GM21723 (cell line): ENCODE measurements around the gene HAND2.

Experiments used
- ATAC-seq: cut with Tn5 transposase; IDR thresholded peaks from one replicate; pipeline ENCODE4 v1.9.1; 2021; ENCODE audit warnings: mild to moderate bottlenecking, moderate library complexity; ENCODE audit not compliant: unreplicated experiment

The HAND2 gene

DNA sequence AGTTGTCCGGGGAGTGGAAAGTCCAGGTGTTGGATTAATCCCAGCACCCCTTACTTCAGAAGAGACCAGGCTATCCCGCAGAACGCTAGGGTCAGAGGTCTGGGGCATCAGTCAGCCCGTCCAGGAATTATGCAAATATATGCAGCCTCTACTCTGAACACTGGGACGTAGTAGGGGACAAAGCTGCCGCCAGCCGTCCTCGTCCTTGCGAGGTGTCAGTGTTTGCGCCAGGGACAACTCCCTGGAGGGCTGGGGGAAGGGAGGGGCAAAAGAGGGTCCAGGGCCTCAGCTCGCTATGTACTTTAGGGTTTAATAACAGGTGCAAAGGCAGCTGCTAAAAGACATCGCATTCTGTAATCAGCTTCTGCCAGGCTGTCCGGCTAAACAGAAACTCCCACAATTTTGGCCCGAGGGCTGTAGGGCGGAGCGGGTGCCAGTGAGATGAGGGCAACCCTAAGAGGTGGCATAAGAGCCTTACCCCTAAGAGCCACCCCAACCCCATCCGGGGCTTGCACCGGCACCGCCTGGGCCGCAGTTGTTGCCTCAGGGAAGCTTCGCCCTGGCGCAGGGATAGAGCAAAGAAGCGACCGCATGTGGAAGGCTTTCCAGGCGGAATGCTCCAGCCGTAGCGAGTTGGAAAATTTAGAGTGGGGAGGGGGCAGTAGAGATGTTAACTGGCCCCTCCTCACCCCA, 8.4 kb downstream of the HAND2 start:
- ATAC-seq: no peak

DNA sequence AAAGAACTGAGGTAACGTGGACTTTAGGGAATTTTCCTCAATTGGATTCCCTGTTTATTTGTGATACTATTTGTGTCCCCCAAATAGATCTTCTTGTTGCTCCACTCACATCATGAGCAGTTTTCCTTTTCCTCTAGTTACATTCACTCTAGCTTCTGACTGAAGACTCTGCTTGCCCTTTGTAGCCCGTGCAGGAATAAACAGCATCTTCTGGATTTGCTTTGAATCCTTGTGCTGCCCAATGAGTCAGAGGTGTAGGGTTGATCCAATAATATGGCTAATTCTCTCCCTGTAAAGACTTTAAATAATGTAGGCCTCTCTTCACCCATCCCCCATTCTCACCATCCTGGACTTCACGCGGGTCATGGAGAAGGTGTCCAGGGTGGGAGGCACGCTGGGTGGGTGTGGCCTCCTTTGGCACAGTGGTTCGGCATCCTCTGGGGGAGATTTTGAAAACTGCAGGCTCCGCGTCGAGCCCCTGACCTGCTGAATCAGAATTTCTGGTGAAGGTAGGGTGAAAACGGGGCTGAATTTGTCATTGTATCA, 9.0 kb downstream of the HAND2 start:
- no peak for ATAC-seq

DNA sequence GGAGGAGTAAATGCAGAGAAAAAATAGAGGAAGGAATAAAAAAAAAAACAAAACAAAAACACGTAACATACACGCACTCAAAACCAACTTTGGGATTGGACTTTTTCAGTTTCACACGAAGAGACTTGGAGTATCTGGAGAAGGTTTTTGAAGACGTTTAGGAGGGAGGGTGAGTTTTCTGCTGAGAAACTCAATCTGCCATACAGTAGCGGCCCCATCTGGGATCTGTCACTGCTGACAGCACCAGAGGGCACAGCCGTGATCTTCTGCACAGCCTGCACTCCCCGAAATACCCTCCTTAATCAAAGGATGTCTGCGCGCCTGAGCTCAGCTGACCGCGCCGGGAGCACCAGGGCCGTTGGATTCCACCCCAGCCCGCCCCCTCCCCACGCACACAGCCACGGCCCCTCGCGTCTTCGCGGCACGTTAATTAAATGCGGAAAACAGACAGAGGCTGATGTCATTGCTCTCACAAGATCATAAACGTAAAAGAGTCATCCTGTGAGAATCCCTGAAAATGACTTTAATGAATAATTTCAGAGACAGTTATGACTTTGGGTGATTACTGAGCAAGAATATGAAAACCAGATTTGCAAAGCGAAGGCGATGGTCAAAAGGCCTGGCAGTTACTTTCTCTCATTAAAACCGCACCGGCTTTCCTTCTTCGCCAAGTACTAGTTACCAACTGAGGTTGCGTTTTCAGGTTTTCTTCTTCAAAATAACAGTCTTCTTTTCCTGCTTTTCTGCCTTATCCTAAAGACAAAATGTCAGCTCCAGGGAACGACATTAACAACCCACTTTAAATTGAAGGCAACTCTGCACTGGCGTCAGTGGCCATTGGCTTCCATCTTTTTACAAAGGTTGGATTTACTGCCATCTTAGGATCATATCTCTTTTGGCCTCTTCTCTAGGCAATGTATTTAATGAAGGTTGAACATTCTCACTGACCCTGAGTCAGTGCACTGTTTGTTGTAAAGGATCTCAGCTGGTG, 10.6 kb downstream of the HAND2 start:
- no peak for ATAC-seq

DNA sequence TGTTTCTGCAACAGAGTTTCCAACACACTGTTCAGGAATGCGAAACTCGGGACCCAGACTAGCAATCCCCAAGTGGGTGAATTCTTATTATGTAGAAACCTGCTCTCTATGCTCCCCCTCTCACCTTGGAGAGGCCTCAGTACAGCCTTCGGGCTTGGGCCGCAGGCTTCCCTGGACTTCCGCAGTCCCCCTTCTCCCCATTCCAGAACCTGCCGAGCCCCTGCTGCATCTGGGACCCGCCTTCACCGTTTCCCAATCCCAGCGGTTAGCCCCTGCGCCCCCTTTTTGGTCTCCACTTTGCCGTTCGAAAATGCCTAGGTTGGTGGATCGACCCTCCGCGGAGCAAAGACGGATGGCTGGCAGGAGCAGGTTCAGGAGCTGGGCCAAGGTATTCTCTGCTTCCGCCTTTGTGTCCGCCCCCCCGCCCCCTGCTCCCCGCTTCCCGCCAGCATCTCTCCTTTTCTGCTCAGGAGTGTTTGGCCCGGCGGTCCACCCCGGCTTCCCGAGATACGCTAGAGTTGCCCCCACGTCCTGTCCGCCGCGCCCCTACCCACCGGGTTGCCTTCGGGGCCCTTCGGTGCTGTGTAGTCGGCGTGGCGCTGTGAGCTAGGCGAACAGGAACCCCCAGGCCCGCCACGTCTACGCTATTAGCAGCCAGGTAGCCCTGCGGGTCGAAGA, 11.5 kb downstream of the HAND2 start:
- no peak for ATAC-seq

DNA sequence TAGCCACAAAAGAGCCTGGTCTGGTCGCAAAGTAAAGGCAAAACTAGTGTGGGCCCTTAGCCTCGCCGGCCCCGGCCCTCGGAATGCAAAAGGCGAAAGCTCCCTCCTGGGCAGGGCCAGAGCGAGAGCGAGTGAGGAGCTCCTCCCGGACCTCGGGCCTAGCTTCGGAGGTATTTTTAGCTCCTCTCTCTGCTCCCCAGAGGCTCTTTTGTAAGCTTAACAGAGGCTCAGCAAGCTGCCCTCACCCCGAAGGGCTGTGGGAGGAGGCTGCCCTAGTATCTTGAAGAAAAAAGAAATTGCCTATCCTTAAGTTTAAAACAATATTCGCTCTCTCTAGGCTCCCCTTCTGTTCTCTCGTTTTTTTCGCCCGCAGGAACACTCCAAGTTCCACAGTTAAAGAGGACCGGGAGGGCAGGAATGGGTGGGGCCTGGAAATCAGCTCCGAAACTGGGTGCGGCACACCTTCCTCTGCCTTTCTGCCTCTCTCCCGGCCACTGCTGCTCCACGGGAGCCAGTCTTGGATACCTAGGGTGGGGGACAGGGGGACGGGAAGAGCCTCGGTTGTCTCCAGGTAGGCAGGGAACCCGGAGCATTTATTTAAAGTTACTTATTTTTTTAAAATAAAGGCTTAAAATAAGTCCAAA, 12.1 kb downstream of the HAND2 start:
- ATAC-seq: no peak

DNA sequence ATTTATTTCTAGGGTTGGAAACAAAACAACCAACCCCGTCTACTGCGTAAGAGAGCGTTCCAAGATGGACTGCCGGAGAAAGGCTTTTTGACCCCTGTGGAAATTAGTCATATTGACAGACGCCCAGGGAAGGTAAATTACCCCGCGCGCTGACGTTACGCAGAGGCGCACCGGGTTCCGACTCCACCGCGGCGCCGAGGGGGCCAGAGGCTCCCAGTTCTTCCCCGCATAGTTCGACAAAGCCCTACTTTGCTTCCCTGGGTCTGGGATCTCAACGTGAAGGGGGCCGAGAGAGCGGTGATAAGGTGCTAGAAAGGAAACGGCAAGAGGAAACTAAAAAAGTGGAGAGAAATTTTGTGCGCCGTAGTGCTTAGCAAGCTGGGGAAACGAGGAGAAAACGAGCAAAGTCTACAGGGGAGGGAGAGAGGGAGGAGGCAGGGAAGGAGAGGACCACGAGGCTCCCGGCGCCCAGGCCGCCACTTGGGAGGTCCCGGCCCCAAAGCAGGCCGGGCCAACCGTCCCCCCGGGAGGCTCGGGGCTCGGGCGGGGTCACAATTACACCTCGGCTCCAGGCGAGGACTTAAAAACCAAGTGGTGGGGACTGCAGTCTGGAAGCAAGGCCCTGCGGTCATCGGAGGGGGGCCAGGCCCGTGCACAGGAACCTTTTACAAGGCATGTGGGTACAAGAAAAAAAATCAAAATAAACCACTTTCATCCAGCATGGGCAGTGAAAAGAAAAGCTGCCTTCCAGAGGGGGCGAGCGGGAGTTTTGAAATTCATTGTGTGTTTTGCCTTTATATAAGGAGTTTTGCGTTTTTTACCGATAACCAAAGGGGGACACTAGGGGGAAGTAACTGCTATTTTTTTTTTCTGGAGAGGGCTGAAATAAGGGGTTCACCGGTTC, 13.2 kb downstream of the HAND2 start:
- ATAC-seq: no peak

DNA sequence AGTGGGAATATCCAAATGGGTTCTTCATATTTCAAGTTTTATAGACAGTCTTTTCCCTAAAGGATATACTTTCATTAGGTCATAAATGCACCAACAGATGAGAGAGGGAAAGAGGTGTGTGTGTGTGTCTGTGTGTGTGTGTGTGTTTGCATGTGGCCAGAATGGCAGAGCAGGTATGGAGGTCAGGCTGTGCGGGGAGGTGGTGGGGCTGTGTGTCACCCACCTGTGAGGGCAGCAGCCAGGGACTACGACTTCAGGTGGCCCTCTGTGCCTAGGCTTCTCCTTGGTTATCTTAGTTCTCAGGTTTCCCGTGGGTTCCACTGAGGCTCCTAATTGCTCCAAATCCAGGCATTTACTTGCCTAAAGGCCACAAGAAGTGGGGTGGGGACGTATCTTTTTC, 14.6 kb downstream of the HAND2 start:
- ATAC-seq: no peak

DNA sequence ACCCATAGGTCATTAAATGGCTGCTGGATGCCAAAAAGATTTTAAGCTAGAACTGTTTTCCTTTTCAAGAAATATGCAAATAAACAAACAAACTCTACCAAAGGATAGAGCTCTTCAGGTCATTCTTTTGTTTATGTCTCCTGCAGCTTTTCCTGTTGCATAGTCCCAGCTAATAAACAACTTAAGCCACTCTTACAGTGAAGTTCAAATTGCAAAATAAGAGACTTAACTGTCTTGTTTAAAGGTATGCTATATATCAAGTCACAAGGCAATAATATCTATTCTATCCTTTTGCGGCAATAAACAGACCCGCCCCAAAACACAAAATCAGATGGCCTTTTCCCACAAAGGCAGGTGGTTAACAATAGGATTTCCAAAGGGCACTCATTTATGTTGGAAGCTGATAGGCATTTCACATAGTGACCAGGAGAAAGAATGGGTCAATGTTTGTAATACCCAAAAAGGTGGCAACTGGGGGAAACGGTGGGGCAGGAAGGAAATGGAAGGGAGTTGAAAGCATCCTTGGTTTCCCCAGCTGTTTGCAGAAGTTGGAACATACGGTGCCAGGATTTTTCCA, 15.3 kb downstream of the HAND2 start:
- no peak for ATAC-seq

DNA sequence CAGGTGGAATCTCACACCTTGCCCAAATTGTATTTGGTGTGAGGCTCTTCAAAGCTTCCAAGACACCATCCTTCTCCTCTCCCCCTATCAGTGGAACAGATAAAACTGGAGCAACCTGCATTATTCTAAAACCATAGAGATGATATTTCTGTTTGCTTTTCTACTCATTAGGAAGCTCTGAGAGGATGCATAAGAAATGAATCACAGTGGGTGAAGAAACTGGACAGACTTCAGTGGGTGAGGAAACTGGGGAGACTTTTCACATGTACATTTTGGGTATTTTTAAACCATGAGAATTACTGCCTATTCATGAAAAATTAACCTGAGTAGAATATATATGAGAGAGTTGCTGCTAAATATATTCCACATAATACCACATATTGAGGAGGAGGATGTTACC, 16.4 kb downstream of the HAND2 start:
- ATAC-seq: no peak

DNA sequence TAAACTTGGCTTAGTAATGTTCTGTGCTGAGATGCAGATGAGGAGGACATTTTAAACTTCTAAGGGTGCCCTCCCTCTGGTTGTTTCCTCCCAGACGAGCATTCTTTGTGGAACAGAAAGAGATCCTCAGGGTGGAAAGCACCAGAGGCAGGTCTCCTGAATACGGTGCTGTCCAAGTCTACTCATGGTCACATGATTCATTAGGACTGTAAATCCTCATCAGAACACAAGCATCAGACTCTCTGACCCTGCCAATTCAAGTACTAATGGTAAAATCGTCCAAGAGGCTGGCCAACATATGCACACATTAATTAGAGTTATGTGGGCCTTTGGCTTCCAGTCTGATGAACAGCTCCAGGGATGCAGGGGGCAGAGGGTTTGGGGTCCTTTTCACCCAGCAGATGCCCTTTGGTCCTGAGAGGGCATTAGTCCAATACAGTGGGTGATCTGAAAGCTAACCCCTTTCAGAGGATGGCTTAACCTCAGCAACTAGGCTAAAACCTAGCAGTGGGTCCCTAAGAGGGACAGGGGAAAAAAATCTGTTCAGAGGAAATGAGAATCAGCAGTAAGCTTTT, 18.2 kb downstream of the HAND2 start:
- ATAC-seq: no peak

DNA sequence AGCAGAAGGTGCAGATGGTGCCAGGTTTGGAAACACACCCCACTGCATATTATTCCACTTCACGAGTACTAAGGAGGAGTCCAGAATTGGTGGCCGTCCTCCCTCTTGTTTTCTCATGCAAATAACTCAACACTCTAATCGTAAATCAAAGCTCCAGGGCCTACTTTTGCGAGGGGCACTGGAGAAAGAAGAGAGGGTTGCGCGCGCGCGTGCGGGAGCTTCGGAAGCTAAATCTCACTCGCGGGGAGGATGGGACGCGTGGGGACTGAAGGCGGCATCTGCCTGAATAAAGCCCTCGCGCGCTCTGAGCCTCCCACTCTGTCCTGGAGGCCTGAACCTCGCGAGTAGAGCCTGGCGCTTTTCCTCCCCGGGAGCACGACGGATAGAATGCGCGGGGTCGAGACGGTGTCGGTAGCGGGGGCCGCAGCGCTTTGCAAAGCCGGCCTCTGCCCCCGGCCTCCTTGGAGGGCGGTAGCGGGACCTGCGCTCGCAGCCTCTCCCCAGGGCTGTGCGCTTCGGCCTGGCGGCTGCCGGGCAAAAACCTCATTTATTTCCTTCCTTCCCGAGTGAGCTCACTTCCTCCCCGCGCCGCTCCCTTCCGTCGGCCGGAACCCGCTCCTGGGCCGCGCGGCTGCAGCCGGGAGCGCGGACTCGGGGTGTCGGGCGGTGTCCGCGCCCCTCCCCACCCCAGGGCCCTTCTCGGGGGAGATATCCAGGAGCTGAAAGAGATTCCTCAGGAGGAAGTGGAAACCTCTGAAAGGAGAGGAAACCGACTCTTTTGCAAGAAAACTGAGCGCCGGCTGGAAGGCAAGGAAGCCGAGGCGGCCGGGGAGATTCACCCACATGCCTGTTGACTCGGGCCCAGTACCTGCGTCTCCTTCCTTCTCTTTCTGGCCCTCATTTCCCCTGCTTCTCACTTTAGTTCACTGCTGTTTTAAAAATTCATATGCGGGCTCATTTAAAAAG, 20.7 kb downstream of the HAND2 start:
- ATAC-seq: no peak

DNA sequence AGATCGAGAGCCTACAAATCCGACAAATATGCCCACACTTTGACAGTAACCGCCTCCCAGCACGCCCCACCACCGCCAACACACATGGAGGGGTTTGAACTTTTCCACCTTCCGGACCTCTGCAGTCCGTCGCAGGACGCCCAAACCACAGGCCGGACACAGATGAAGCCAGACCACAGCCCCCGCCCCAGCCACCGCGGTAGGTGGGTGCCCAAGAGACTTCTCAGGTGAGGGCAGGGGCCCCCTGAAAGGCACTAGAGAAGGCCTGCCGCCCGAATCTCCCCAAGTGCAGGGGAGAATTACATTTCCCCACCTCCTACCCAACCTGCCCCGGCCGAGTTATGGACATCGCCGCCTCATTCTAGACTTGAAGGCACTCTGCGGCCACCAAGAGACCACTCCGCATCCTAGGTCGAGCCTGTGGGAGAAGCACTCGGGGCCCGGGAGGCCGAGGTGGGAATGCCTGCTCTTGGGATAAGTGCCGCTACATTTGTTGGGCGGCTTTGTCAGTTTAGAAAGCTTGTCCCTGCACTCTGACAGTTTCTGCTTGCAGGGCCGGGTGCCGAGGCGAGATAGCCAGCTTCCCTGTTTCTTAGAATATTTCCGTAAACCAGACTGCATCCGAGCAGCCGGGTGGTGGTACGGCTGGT, 21.5 kb downstream of the HAND2 start:
- ATAC-seq: no peak

DNA sequence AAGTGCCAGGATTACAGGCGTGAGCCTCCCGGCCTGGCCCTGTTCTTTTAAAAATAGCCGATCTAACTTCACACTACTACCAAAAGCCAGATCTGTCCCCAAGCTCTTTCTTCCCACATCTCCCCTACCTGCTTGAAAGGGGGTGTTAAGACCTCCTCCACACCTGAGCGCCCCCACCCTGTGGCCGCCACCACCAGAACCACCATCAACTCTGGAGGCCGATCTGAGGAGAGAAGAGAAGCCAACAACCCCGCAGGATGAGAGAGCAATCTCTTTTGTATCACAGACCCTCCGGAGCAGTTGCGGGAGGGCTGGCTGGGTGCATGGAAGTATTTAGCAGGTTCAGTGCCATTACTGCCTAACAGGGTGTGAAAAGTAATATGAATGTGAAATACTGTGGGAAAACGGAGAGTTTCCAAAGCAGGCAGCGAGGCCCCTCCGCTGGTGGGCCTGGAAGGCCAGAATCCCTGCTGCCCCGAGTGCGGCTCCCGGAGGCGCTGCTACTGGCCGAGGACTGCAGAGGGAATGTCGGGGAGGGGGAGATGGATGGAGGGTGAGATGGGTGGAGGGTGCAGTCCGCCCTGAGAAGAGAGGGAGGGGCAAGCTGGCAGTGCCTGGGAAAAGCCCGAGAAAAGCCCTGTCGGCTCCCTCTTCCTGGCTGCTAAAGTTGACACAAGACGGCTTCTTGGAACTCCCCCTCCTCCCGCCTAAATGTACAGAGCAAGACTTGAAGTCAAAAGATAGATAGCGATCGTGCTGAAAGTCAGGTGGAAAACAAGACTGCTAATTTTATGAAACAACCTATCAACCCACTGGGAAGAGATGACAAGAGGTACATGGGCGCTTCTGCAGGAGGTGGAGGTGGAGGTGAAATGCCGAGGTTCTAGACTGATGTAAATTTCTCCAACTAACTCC, 22.3 kb downstream of the HAND2 start:
- no peak for ATAC-seq

DNA sequence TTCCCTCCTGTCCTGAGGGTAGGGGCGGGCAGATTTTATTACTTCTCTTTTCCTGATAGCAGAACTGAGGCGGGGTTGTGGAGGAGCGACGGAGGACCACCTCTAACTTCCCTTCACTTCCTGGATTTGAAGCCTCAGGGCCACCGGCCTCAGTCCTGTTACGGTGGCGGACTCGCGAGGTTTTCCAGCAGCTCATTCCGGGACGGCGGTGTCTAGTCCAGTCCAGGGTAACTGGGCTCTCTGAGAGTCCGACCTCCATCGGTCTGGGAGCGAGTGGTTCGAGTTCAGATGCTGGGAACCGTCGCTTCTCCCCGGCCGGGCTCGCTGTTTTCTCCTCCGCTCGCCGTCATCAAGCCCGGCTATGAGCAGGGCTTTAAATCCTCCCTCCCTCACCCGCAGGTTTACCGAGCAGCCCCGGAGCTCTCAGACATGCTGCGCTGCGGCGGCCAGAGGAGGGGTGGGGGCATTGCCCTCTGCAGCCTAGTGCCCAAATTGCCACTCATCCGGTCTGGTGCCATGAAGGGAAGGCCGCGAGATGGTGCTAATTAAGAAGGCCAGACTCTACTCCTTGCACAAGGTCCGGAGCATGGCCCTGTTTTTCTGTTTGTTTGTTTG, 23.3 kb downstream of the HAND2 start:
- ATAC-seq: peak; percentile 23

DNA sequence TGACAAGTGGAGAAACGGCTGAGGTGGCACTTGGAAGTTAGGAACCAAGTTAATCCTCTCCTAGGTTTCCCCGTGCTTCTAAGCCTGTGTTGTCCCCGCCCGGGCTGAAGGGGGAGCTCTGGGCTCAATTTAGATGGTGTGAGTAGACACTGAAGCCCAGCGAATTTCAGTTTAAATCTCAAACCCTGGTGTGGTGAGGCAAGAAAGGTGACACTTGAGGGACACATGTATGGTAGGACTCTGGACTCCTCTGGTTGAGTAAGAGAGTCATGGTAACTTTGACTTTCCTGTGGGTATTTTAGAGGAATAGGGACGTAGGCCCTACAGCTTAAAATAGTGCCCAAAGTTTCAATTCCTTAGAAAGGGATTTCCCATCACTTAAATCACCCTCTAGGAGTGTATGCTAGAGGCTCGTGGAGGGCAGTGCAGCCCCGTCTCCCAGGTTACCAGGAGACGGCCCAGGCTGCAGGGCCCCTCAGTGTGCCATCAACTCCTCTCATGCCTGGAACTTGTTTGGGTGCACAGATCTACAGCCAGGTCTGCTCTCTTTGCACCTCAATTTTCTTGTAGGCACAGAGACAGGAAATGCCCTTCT, 24.0 kb downstream of the HAND2 start:
- peak; percentile 84 for ATAC-seq

DNA sequence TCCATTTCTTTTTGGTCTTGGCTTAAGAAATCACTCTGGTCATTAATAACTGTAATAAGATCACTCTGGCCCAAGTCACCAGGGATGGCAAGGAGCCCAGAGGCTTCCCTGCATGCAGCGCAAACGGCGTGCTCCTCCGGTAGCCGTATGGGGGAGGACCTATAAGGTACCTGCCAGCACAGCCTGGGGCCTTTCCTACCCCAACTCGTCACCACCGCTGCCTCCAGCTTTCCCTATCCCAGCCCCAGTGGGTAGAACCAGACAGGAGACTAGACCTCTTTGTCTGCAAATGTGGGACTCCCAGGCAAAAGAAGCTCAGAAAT, 25.9 kb downstream of the HAND2 start:
- ATAC-seq: no peak
